K562 (cell line): Measurements from ENCODE around the gene NYNRIN. TPM values are rescaled to one million over a fixed set of nuclear protein-coding genes. Genes with fewer than 3 reads are reported as not detected.

Experiments used
- ATAC-seq: fragments of 200-7000 bp; cut with Tn5 transposase; 3 replicates; pipeline ENCODE4 v1.9.1; 2020; ENCODE audit warnings: moderate library complexity
- BruUV-seq: library from RNA; stranded (reverse); fragments of 400-500 nt; replicated peaks from 2 replicates; lab custom pipeline; 2021; lab: Mats Ljungman, UMichigan
- CTCF ChIA-PET: fragments of 300-600 bp; formaldehyde crosslinking; extraction: SDS; loops from one replicate; lab custom pipeline; 2021; ENCODE audit warnings: low intra/inter-chr PET ratio; lab: Yijun Ruan, JAX
- POLR2A ChIA-PET: fragments of 300-600, 350-650 bp; sonication (Branson Sonifier 250); formaldehyde crosslinking; extraction: SDS; loops from one replicate; lab custom pipeline; 2021; ENCODE audit warnings: antibody characterized with exemption, inconsistent platforms; lab: Yijun Ruan, JAX
- DNase-seq, 4 experiments: peaks; one replicate each; pipeline versions ENCODE4 v3.0.0 to v3.0.0-alpha.2; 2011 to 2018; ENCODE audit warnings: low spot score in 3 of 4, mixed read lengths in 3 of 4; ENCODE audit errors: extremely low read depth in 1 of 4
- FAIRE-seq: peaks from 2 replicates; lab custom pipeline; 2011; peaks lifted over from hg19 to GRCh38; lab: Jason Lieb, UNC
- H2AFZ ChIP-seq: 2 replicates; pipeline ENCODE4 v1.6.0; 2011; ENCODE audit warnings: low read depth, low read length, control low read depth, inconsistent platforms
- H3K27ac ChIP-seq: fragments of 200-600 bp; 3 replicates; pipeline ENCODE4 v1.8.0; 2011; ENCODE audit warnings: low read depth, mild to moderate bottlenecking, control low read depth, inconsistent platforms, low read length, moderate library complexity, mixed read lengths; ENCODE audit errors: extremely low read depth
- H3K27me3 ChIP-seq, 2 experiments: fragments of 300-600 bp in 1 of 2; 2 replicates in 1 of 2; 3 replicates in 1 of 2; pipeline versions ENCODE4 v1.6.0 to v1.8.0; 2011; ENCODE audit warnings: inconsistent platforms in 2 of 2, low read length in 2 of 2, mild to moderate bottlenecking in 1 of 2, mixed read lengths in 1 of 2, moderate library complexity in 1 of 2; ENCODE audit not compliant: control insufficient read depth in 2 of 2, insufficient read depth in 2 of 2
- H3K36me3 ChIP-seq: fragments of 300-600 bp; 3 replicates; pipeline ENCODE4 v1.8.0; 2011; ENCODE audit warnings: mild to moderate bottlenecking, low read length, inconsistent platforms; ENCODE audit not compliant: control insufficient read depth, insufficient read depth
- H3K4me1 ChIP-seq, 2 experiments: fragments of 200-600 bp in 1 of 2; replicated peaks in 1 of 2; 2 replicates in 1 of 2; 3 replicates in 1 of 2; pipeline versions ENCODE4 v1.5.1 to v1.8.0; 2011; ENCODE audit warnings: inconsistent platforms in 2 of 2, low read length in 2 of 2, mild to moderate bottlenecking in 1 of 2, mixed read lengths in 1 of 2, moderate library complexity in 1 of 2; ENCODE audit not compliant: control insufficient read depth in 2 of 2, insufficient read depth in 2 of 2
- H3K4me2 ChIP-seq: 2 replicates; pipeline ENCODE4 v1.6.1; 2011; ENCODE audit warnings: low read length, control low read depth, inconsistent platforms, mixed read lengths; ENCODE audit not compliant: insufficient read depth
- H3K4me3 ChIP-seq: fragments of 200-600 bp; sonication (generic), shearing (Covaris generic); 2 replicates; pipeline ENCODE4 v1.5.1; 2016; ENCODE audit warnings: control low read depth, inconsistent platforms
- H3K79me2 ChIP-seq: fragments of 200-600 bp; 3 replicates; pipeline ENCODE4 v1.8.0; 2011; ENCODE audit warnings: low read length, inconsistent platforms; ENCODE audit not compliant: control insufficient read depth, insufficient read depth
- H3K9ac ChIP-seq, 2 experiments: 2 replicates each; pipeline versions ENCODE4 v1.6.0 to v1.6.1; 2011; ENCODE audit warnings: low read depth in 2 of 2, low read length in 2 of 2, control low read depth in 1 of 2, inconsistent platforms in 1 of 2, mild to moderate bottlenecking in 1 of 2, mixed read lengths in 1 of 2; ENCODE audit not compliant: insufficient read depth in 1 of 2
- H3K9me1 ChIP-seq: one replicate; pipeline ENCODE4 v1.6.0; 2011; ENCODE audit warnings: inconsistent platforms, mild to moderate bottlenecking, low read length, moderate library complexity; ENCODE audit not compliant: control insufficient read depth, insufficient read depth
- H3K9me3 ChIP-seq: replicated peaks from 2 replicates; pipeline ENCODE4 v1.5.1; 2011; ENCODE audit warnings: low read depth, low read length, inconsistent platforms; ENCODE audit not compliant: control insufficient read depth, insufficient read depth
- H4K20me1 ChIP-seq: replicated peaks from 2 replicates; pipeline ENCODE4 v1.6.1; 2011; ENCODE audit warnings: low read length, inconsistent platforms, mixed read lengths; ENCODE audit not compliant: control insufficient read depth, insufficient read depth
- ELF4 ChIP-seq: fragments of 450-650 bp; formaldehyde crosslinking; IDR thresholded peaks from 2 replicates; pipeline ENCODE4 v1.4.0; 2022; ENCODE audit warnings: missing genetic modification characterization
- FOXP1 ChIP-seq: sonication (generic); formaldehyde crosslinking; IDR thresholded peaks from 2 replicates; pipeline ENCODE4 v1.8.0; 2022; ENCODE audit warnings: mild to moderate bottlenecking, missing genetic modification reagents
- GATAD2A ChIP-seq: fragments of 450-650 bp; IDR thresholded peaks from 2 replicates; pipeline ENCODE4 v1.6.1; 2017
- HSF4 ChIP-seq: fragments of 250-450 bp; sonication (Bioruptor Pico); IDR thresholded peaks from 2 replicates; pipeline ENCODE4 v2.1.2; 2022; ENCODE audit warnings: mild to moderate bottlenecking, moderate library complexity, borderline replicate concordance
- MEF2D ChIP-seq: conservative IDR thresholded peaks from 2 replicates; pipeline ENCODE4 v1.6.1; 2016; ENCODE audit warnings: low read depth, missing genetic modification characterization, missing compliant biosample characterization
- MTF1 ChIP-seq: fragments of 250-450 bp; sonication (Bioruptor Pico); IDR thresholded peaks from 2 replicates; pipeline ENCODE4 v1.9.0; 2021; ENCODE audit warnings: moderate library complexity, mild to moderate bottlenecking, inconsistent platforms, borderline replicate concordance
- NFE2 ChIP-seq: IDR thresholded peaks from 2 replicates; pipeline ENCODE4 v1.6.1; 2014; ENCODE audit warnings: antibody characterized with exemption, low read depth
- PCBP1 ChIP-seq: fragments of 200-400 bp; formaldehyde crosslinking; IDR thresholded peaks from 2 replicates; pipeline ENCODE4 v1.6.1; 2018; ENCODE audit warnings: mild to moderate bottlenecking, low read depth, low read length; ENCODE audit not compliant: poor library complexity, severe bottlenecking
- POLR3G ChIP-seq: IDR thresholded peaks from 2 replicates; pipeline ENCODE4 v1.6.1; 2011; ENCODE audit not compliant: insufficient read length, insufficient replicate concordance; ENCODE audit errors: extremely low read depth
- RBM15 ChIP-seq: fragments of 200-400 bp; formaldehyde crosslinking; IDR thresholded peaks from 2 replicates; pipeline ENCODE4 v1.6.1; 2018; ENCODE audit warnings: mild to moderate bottlenecking, low read length, moderate library complexity; ENCODE audit not compliant: insufficient read depth
- RFX1 ChIP-seq: fragments of 450-650 bp; IDR thresholded peaks from 2 replicates; pipeline ENCODE4 v1.6.1; 2016; ENCODE audit warnings: mild to moderate bottlenecking, moderate library complexity
- RFX7 ChIP-seq: fragments of 250-450 bp; sonication (Bioruptor Pico); IDR thresholded peaks from 2 replicates; pipeline ENCODE4 v1.5.1; 2021; ENCODE audit warnings: mild to moderate bottlenecking
- SMARCB1 ChIP-seq: IDR thresholded peaks from 2 replicates; pipeline ENCODE4 v1.6.1; 2011; ENCODE audit warnings: improper control_type of control experiment, low read depth; ENCODE audit not compliant: insufficient read length
- SOX6 ChIP-seq: fragments of 450-650 bp; IDR thresholded peaks from 2 replicates; pipeline ENCODE4 v1.6.1; 2014; ENCODE audit warnings: mild to moderate bottlenecking
- TAF1 ChIP-seq: IDR thresholded peaks from 2 replicates; pipeline ENCODE4 v1.6.1; 2011; ENCODE audit warnings: mild to moderate bottlenecking, low read length, moderate library complexity; ENCODE audit not compliant: insufficient read depth, control insufficient read depth, severe bottlenecking; ENCODE audit errors: extremely low read depth
- TEAD1 ChIP-seq, 2 experiments: fragments of 450-650 bp in 1 of 2; sonication (generic) in 1 of 2; formaldehyde crosslinking; IDR thresholded peaks; 2 replicates each; pipeline versions ENCODE4 v1.4.0 to v1.8.0; 2020 to 2022; ENCODE audit warnings: mild to moderate bottlenecking in 2 of 2, missing genetic modification reagents in 1 of 2
- TFAM ChIP-seq: fragments of 250-450 bp; sonication (Bioruptor Pico); conservative IDR thresholded peaks from 2 replicates; pipeline ENCODE4 v1.5.0; 2021; ENCODE audit warnings: mild to moderate bottlenecking, moderate library complexity
- ZNF217 ChIP-seq: sonication (generic); formaldehyde crosslinking; IDR thresholded peaks from 2 replicates; pipeline ENCODE4 v1.8.0; 2022; ENCODE audit warnings: mild to moderate bottlenecking, missing genetic modification reagents
- ZNF717 ChIP-seq: fragments of 250-450 bp; sonication (Bioruptor Pico); IDR thresholded peaks from 2 replicates; pipeline ENCODE4 v1.5.0; 2021
- WGBS: fragments of 100-300 bp; shearing (Covaris generic); methylation state at CpG from one replicate; pipeline ENCODE4 v1.1.6; 2016; ENCODE audit warnings: low coverage, mixed read lengths; ENCODE audit not compliant: insufficient coverage; ENCODE audit errors: missing lambda C conversion rate; 5-methylcytosine and 5-hydroxymethylcytosine counted together
- in situ Hi-C: fragments of 300-500 bp; cut with MboI; formaldehyde crosslinking; loops from 4 replicates; pipeline ENCODE4 v1.15.0; 2018; ENCODE audit warnings: inconsistent platforms, mixed read lengths
- intact Hi-C: fragments of 100-400 bp; cut with micrococcal nuclease; formaldehyde crosslinking; loops from 2 replicates; pipeline ENCODE4 v1.14.2; 2022
- polyA plus RNA-seq, 8 experiments: library from polyadenylated mRNA; depleted of rRNA in 4 of 8; stranded (reverse) in 5 of 8; unstranded in 3 of 8; fragments of >200 nt; fragmentation: Nextera tagmentation in 2 of 8; fragmentation: Illumina TruSeq in 1 of 8; extraction: Ambion mirVana in 2 of 8; extraction: Trizol in 1 of 8; gene quantifications; 2 replicates each; pipeline versions ENCODE4 v1.2.1 to v1.2.3, GENCODE V29; 2011 to 2014; ENCODE audit warnings: inconsistent platforms in 1 of 8, missing spikeins in 1 of 8
- total RNA-seq, 7 experiments: library from RNA; depleted of rRNA in 6 of 7; stranded (reverse); fragments of >200 nt in 6 of 7; fragmentation: Illumina TruSeq in 2 of 7; extraction: Trizol in 2 of 7; gene quantifications; 2 replicates each; pipeline versions ENCODE4 v1.2.1 to v1.2.3, GENCODE V29; 2011 to 2021; ENCODE audit warnings: low replicate concordance in 1 of 7
- TF ChIP-seq, protein P1 (sequence below): fragments of 450-650 bp; IDR thresholded peaks from 2 replicates; pipeline ENCODE4 v1.6.1; 2016; ENCODE audit warnings: antibody characterized with exemption

Gene NYNRIN
- total and polyA plus RNA-seq, 9 of the 15 experiments (the other 6 are each of a cell fraction or from before 2014, with no cell fraction given) = 0.04 to 1.2 (median 0.28) TPM

DNA sequence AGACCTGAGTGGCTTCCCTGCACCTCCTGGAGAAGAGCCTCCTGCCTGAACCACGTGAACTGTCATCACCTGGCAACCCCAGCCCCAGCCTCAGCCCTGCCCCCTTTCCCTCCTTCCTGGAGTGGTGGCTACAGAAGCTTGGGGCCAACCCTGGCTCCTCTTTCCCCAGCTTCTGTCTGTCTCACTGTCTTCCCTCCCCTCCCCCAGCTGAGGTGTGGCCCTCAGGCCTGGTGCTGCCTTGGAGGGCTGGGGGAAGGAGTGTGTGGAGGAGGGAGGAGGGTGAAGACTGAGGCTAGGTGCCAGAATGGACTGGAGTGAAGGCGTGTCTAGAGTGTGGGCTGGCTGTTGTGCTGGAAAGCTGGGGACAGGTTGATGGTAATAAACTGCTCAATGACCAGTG, 21.1 kb upstream of the NYNRIN start:
- ChIA-PET POLR2A (interaction anchor here (0.9 kb wide), 1 partner anchor 57 kb away, joined by 4 read pairs; no protein-coding TSS in a partner anchor), CTCF (no interaction called here)
- Histone ChIP-seq H3K27ac (peak overlapping the region; percentile 30; the same call in 1 of the 3 replicates), H3K36me3 (no peaks in the 10 kb centered on the region), H3K4me2 (peak overlapping the region; percentile 58; the same call in 1 of the 2 replicates), H3K4me3 (no peak overlapping the region), H4K20me1 (no peaks in the 10 kb centered on the region), H3K4me1 (peaks cover 18 to 24% of the 10 kb centered on the region in 2 experiments), H3K9me1 (no peaks in the 10 kb centered on the region), H3K27me3 (no peaks in the 10 kb centered on the region), H2AFZ (peak overlapping the region; percentile 74), H3K9ac (peak overlapping the region; percentile 25 to 56; a peak in 3 of 4 replicates), H3K79me2 (no peaks in the 10 kb centered on the region), H3K9me3 (no peaks in the 10 kb centered on the region)
- DNase-seq = peak; percentile 73 to 79 (median 74)
- FAIRE-seq = peak; percentile 67
- WGBS = no CpG with 5 or more reads among the region's 2 CpGs
- intact Hi-C loops = no loop called here
- in situ Hi-C loops = no loop called here
- ATAC-seq = peak; percentile 90
- BruUV-seq = no TSS peak
- TF ChIP-seq RBM15 (no peak), NFE2 (no peak), MEF2D (tag) (no peak), GATAD2A (no peak), TAF1 (no peak), PCBP1 (no peak), SOX6 (no peak), FOXP1 (no peak), HSF4 (CRISPR knock-in tag) (no peak), ZNF217 (no peak), RFX7 (CRISPR knock-in tag) (no peak), SMARCB1 (no peak), POLR3G (no peak), MTF1 (CRISPR knock-in tag) (no peak), TFAM (CRISPR knock-in tag) (no peak), ELF4 (CRISPR knock-in tag) (no peak), RFX1 (peak; percentile 71), TEAD1 (CRISPR knock-in tag; IDR thresholded peaks at IDR 0.05) (no peak), ZNF717 (CRISPR knock-in tag) (no peak)
- TF ChIP-seq, protein P1, sequence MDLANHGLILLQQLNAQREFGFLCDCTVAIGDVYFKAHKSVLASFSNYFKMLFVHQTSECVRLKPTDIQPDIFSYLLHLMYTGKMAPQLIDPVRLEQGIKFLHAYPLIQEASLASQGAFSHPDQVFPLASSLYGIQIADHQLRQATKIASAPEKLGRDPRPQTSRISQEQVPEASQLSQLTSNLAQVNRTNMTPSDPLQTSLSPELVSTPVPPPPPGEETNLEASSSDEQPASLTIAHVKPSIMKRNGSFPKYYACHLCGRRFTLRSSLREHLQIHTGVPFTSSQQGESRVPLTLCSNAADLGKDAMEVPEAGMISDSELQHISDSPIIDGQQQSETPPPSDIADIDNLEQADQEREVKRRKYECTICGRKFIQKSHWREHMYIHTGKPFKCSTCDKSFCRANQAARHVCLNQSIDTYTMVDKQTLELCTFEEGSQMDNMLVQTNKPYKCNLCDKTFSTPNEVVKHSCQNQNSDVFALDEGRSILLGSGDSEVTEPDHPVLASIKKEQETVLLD = no peak; the same call in 1 of the 2 replicates
